ENCODE measurements around the gene C17orf114.

DNA sequence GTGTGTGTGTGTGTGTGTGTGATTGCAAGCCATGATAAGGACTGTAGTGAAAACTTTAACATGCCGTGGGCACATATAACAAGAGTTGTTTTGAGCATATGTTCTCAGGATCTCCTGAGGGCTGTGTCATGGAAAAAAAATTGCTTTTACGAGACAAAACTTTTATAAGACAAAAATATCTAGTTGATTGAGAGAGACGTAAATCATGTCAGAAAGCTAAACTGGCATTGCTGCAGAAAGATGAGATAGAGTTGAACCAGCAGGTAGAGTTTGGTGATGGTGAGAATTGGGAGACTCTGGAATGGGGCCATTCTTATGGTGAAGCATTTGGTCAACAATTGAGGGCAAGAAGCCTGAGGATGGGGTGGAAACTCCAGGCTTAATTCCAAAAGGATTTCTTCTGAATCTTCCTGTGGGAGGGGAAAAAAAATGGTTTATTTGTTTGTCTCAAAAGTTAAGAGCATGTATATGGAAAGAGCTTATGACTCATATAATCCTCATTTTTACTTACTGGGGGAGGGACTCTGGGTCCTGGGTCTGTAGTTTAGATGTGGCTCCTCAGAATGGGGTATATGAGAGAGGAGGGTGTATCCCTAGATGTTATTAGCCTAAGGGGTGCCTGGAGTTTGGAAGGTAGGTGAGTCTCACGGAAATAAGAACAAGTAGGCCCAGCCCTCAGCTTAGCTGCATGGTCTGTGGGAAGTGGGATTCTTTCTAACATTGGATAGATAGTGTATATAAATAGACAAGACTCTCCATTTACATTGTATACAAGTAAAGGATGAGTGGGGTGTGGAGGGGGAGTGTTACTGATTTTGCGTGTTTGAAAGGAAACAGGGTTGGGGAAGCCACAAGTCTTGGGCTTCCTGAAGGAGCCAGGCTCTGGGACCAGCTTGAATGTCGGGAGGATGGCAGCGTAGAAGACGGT lies 38.1 kb upstream of the C17orf114 start:
- no peak for TF ChIP-seq EZH2 (IDR thresholded peaks at IDR 0.05; ENCODE audit: insufficient read depth, low read length)
- no peak for TF ChIP-seq CTCF (IDR thresholded peaks at IDR 0.05; ENCODE audit: insufficient read depth, low read depth, low read length)

Data from astrocyte (in vitro differentiated cells and primary cell).